Fibroblast of skin of left quadriceps (primary cell): ENCODE data around the gene AGPAT3.

Experiments used
- DNase-seq, 2 experiments: peaks; one replicate each; pipeline ENCODE4 v3.0.0-alpha.2; 2013; ENCODE audit warnings: low read depth in 2 of 2

AGPAT3 gene

GRCh38 chr21:43954042-43954441 is 89.0 kb downstream of the AGPAT3 start:
- DNase-seq = no peak

GRCh38 chr21:43954896-43955295 is 89.9 kb downstream of the AGPAT3 start:
- DNase-seq = no peak

GRCh38 chr21:43956019-43956669 is 91.1 kb downstream of the AGPAT3 start:
- DNase-seq = no peak

- DNase-seq = no peak
Observed at GRCh38 chr21:43956670-43957035, 91.6 kb downstream of the AGPAT3 start.

GRCh38 chr21:43957128-43957571 is 92.1 kb downstream of the AGPAT3 start:
- DNase-seq = no peak

- DNase-seq = no peak
Observed at GRCh38 chr21:43957611-43958362, 92.8 kb downstream of the AGPAT3 start.

GRCh38 chr21:43958364-43959158 is 93.5 kb downstream of the AGPAT3 start:
- no peak for DNase-seq

GRCh38 chr21:43959231-43960116 is 94.5 kb downstream of the AGPAT3 start:
- no peak for DNase-seq

GRCh38 chr21:43961382-43961909 is 96.4 kb downstream of the AGPAT3 start:
- no peak for DNase-seq

GRCh38 chr21:43965911-43966585 is 101.0 kb downstream of the AGPAT3 start:
- DNase-seq = no peak

GRCh38 chr21:43966946-43967512 is 102.0 kb downstream of the AGPAT3 start:
- DNase-seq = no peak

- DNase-seq = no peak
Observed at GRCh38 chr21:43967981-43968380, 103.0 kb downstream of the AGPAT3 start.

GRCh38 chr21:43968410-43969114 is 103.5 kb downstream of the AGPAT3 start:
- no peak for DNase-seq

- no peak for DNase-seq
Observed at GRCh38 chr21:43969115-43969444, 104.1 kb downstream of the AGPAT3 start.

GRCh38 chr21:43970551-43970950 is 105.5 kb downstream of the AGPAT3 start:
- DNase-seq = no peak

GRCh38 chr21:43971201-43971991 is 106.4 kb downstream of the AGPAT3 start:
- no peak for DNase-seq

- DNase-seq = no peak
Observed at GRCh38 chr21:43971992-43972255, 106.9 kb downstream of the AGPAT3 start.

- no peak for DNase-seq
Observed at GRCh38 chr21:43972850-43973633, 108.0 kb downstream of the AGPAT3 start.

GRCh38 chr21:43973634-43973955 is 108.6 kb downstream of the AGPAT3 start:
- DNase-seq = no peak
